A673 (cell line): ENCODE results near the gene NECAB2.

Experiments used
- CTCF ChIP-seq: fragments of 300-800, 200-600 bp; sonication (generic); conservative IDR thresholded peaks from 2 replicates; pipeline ENCODE4 v1.5.1; 2017; ENCODE audit warnings: low read depth, mild to moderate bottlenecking, antibody characterized with exemption, low read length, moderate library complexity, mixed read lengths
- EZH2 ChIP-seq: fragments of 200-600 bp; sonication (generic); IDR thresholded peaks from 2 replicates; pipeline ENCODE4 v1.6.1; 2017; ENCODE audit warnings: borderline replicate concordance, low read depth, mild to moderate bottlenecking, mixed read lengths, antibody characterized with exemption, low read length; ENCODE audit not compliant: poor library complexity, severe bottlenecking

GRCh38 chr16:84018710-84019109, 50.7 kb downstream of the NECAB2 start:
- TF ChIP-seq CTCF (no peak), EZH2 (no peak)
